ENCODE results near the gene B3GNT9. TPM values are rescaled to one million over a fixed set of nuclear protein-coding genes. Genes with fewer than 3 reads are reported as not detected.

The B3GNT9 gene
- polyA plus RNA-seq, 1 of the 3 experiments (the other 2 are of a cell fraction) = 9.9 TPM

- H3K79me2 ChIP-seq (ENCODE audit: insufficient read depth) = peaks cover 50% of the 10 kb centered on the region
- DNase-seq = peak; percentile 97
- H3K36me3 ChIP-seq (replicated peaks in 1 of 2; ENCODE audit: control insufficient read depth in 1 of 2, insufficient read depth in 2 of 2, low read length in 1 of 2) = peaks cover 26 to 41% of the 10 kb centered on the region in 2 experiments
- ChIA-PET POLR2A (interaction anchor here (1.0 to 2.9 kb wide), 6 partner anchors 9 to 40 kb away, joined by 3 to 8 read pairs (median 4); partner anchors contain the start of genes NOL3 and TMEM208), CTCF (interaction anchor here (0.6 to 1.4 kb wide), 6 partner anchors 15 to 370 kb away, joined by 3 to 4 read pairs (median 3); partner anchors contain the start of genes CTCF, NOL3 and TMEM208)
- peak within 1 kb of the TSS; percentile 98 for H3K9ac ChIP-seq
- H4K20me1 ChIP-seq (ENCODE audit: insufficient read depth) = peaks cover 21% of the 10 kb centered on the region
- H3K4me1 ChIP-seq (ENCODE audit: control insufficient read depth in 1 of 2, insufficient read depth in 2 of 2, low read depth in 1 of 2, low read length in 1 of 2) = peaks cover 9 to 25% of the 10 kb centered on the region in 2 experiments; a peak in 3 of 4 replicates
- H3K4me3 ChIP-seq (ENCODE audit: low read depth in 2 of 2, low read length in 1 of 2) = peak within 1 kb of the TSS; percentile 96 to 99
- H3K9me2 ChIP-seq = no peaks in the 10 kb centered on the region
- 0% methylated on average over 16 of the region's 54 CpGs for WGBS (ENCODE audit: low lambda C conversion rate)
- H2AFZ ChIP-seq (ENCODE audit: low read depth) = no peak within 1 kb of the TSS
- peak within 1 kb of the TSS; percentile 100 for H3K4me2 ChIP-seq
- no peaks in the 10 kb centered on the region for H3K9me3 ChIP-seq
- H3K27ac ChIP-seq (ENCODE audit: low read depth in 2 of 2, low read length in 1 of 2) = peak within 1 kb of the TSS; percentile 76 to 80
- peaks cover 23% of the 10 kb centered on the region for H3F3A ChIP-seq (replicated peaks; ENCODE audit: insufficient read depth)
- no peaks in the 10 kb centered on the region for H3K27me3 ChIP-seq (ENCODE audit: insufficient read depth)
- 0 out of 4 replicates have a peak, but pooled peaks of 1 of the 2 experiments have one; percentile 10 for TF ChIP-seq EP300 (IDR thresholded peaks at IDR 0.05; ENCODE audit: borderline replicate concordance in 1 of 2, low read depth in 1 of 2, low read length in 1 of 2)
- 0 out of 2 replicates have a peak, but pooled peaks have one; percentile 37 for TF ChIP-seq SIN3A (IDR thresholded peaks at IDR 0.05; ENCODE audit: borderline replicate concordance, low read depth, low read length)
- TF ChIP-seq GATA2 (CRISPR knock-in tag; IDR thresholded peaks at IDR 0.05) = no peak
- no peak for TF ChIP-seq FOXJ3 (CRISPR knock-in tag; IDR thresholded peaks at IDR 0.05)
- TF ChIP-seq YY1 (IDR thresholded peaks at IDR 0.05; ENCODE audit: low read depth) = peak; percentile 62; the same call in 1 of the 2 replicates
- TF ChIP-seq CTCF (IDR thresholded peaks at IDR 0.05) = no peak
- no peak for TF ChIP-seq TEAD4 (IDR thresholded peaks at IDR 0.05; ENCODE audit: borderline replicate concordance, insufficient read depth)
- no peak for TF ChIP-seq EZH2phosphoT487 (IDR thresholded peaks at IDR 0.05; ENCODE audit: borderline replicate concordance, low read depth)
- TF ChIP-seq, protein P1, sequence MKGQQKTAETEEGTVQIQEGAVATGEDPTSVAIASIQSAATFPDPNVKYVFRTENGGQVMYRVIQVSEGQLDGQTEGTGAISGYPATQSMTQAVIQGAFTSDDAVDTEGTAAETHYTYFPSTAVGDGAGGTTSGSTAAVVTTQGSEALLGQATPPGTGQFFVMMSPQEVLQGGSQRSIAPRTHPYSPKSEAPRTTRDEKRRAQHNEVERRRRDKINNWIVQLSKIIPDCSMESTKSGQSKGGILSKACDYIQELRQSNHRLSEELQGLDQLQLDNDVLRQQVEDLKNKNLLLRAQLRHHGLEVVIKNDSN (IDR thresholded peaks at IDR 0.05; ENCODE audit: borderline replicate concordance, low read depth) = peak; percentile 40; the same call in 1 of the 2 replicates
- no peak for TF ChIP-seq USF2 (IDR thresholded peaks at IDR 0.05; ENCODE audit: borderline replicate concordance, low read depth, low read length)
- no peak for TF ChIP-seq REST (IDR thresholded peaks at IDR 0.05; ENCODE audit: low read depth, low read length)
- no peak for TF ChIP-seq JUND (IDR thresholded peaks at IDR 0.05)
- no peak; the same call in 1 of the 2 replicates for TF ChIP-seq TCF12 (IDR thresholded peaks at IDR 0.05)
- 0 out of 2 replicates have a peak, but pooled peaks have one; percentile 5 for TF ChIP-seq NFIC (IDR thresholded peaks at IDR 0.05; ENCODE audit: borderline replicate concordance)
- TF ChIP-seq NRF1 (IDR thresholded peaks at IDR 0.05; ENCODE audit: low read depth, low read length) = no peak
- TF ChIP-seq, protein P2, sequence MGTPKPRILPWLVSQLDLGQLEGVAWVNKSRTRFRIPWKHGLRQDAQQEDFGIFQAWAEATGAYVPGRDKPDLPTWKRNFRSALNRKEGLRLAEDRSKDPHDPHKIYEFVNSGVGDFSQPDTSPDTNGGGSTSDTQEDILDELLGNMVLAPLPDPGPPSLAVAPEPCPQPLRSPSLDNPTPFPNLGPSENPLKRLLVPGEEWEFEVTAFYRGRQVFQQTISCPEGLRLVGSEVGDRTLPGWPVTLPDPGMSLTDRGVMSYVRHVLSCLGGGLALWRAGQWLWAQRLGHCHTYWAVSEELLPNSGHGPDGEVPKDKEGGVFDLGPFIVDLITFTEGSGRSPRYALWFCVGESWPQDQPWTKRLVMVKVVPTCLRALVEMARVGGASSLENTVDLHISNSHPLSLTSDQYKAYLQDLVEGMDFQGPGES (IDR thresholded peaks at IDR 0.05; ENCODE audit: low read depth, low read length) = peak; percentile 98
- TF ChIP-seq RAD21 (IDR thresholded peaks at IDR 0.05; ENCODE audit: low read length) = no peak
- TF ChIP-seq POLR2AphosphoS5 (IDR thresholded peaks at IDR 0.05; ENCODE audit: low read depth, low read length) = peak; percentile 44; the same call in 1 of the 2 replicates
- peak; percentile 64 for TF ChIP-seq CHD2 (IDR thresholded peaks at IDR 0.05; ENCODE audit: low read length, partially characterized antibody)
- TF ChIP-seq FOXM1 (IDR thresholded peaks at IDR 0.05; ENCODE audit: low read depth) = no peak
- TF ChIP-seq RCOR1 (IDR thresholded peaks at IDR 0.05; ENCODE audit: low read length) = peak; percentile 56; the same call in 1 of the 2 replicates
- no peak for TF ChIP-seq RXRA (IDR thresholded peaks at IDR 0.05; ENCODE audit: borderline replicate concordance, low read depth)
- TF ChIP-seq GABPA (IDR thresholded peaks at IDR 0.05; ENCODE audit: low read depth) = peak; percentile 92
- TF ChIP-seq MXI1 (IDR thresholded peaks at IDR 0.05; ENCODE audit: low read depth, low read length) = peak; percentile 50
- no peak for TF ChIP-seq SMC3 (IDR thresholded peaks at IDR 0.05; ENCODE audit: low read depth, low read length)
These were observed 41.3 kb upstream of the B3GNT9 start, which contains the start of gene E2F4 for GRCh38 chr16:67191995-67192681. TSS of gene E2F4 (plus strand) at chr16:67192155. CDS start at chr16:67192228, 73 bp downstream.

All from SK-N-SH (cell line).